OCI-LY7 (cell line): ENCODE data around the gene GDF2. TPM values are rescaled to one million over a fixed set of nuclear protein-coding genes. Genes with fewer than 3 reads are reported as not detected.

ENCODE experiments used
- Bru-seq: library from RNA; stranded (reverse); fragments of 400-500 nt; gene quantifications from one replicate; lab custom pipeline; 2021; lab: Mats Ljungman, UMichigan
- BruChase-seq, 2 experiments: library from RNA; stranded (reverse); fragments of 400-500 nt; gene quantifications; one replicate each; lab custom pipeline; 2021; lab: Mats Ljungman, UMichigan
- BruUV-seq: library from RNA; stranded (reverse); fragments of 400-500 nt; replicated peaks from 2 replicates; lab custom pipeline; 2021; lab: Mats Ljungman, UMichigan
- CTCF ChIA-PET: fragments of 300-600 bp; sonication (Branson Sonifier 250); formaldehyde crosslinking; loops from one replicate; lab custom pipeline; 2022; ENCODE audit warnings: antibody characterized with exemption; ENCODE audit not compliant: unreplicated experiment; lab: Charles Lee
- POLR2A ChIA-PET: fragments of 300-600 bp; sonication (Branson Sonifier 250); formaldehyde crosslinking; loops from one replicate; lab custom pipeline; 2022; ENCODE audit warnings: antibody characterized with exemption; lab: Charles Lee
- DNase-seq: peaks from one replicate; pipeline ENCODE4 v3.0.0-alpha.2; 2015; ENCODE audit warnings: low spot score
- H2AFZ ChIP-seq: fragments of 200-600 bp; sonication (generic), shearing (Covaris generic); 2 replicates; pipeline ENCODE4 v1.6.1; 2014; ENCODE audit warnings: mild to moderate bottlenecking, antibody characterized with exemption, low read length, moderate library complexity
- H3K27ac ChIP-seq: fragments of 200-600 bp; sonication (generic); 2 replicates; pipeline ENCODE4 v1.5.1; 2014; ENCODE audit warnings: mixed run types, low read depth, mild to moderate bottlenecking, moderate library complexity, low read length, inconsistent platforms; ENCODE audit not compliant: poor library complexity, severe bottlenecking
- H3K36me3 ChIP-seq: fragments of 200-600 bp; sonication (generic); 2 replicates; pipeline ENCODE4 v1.6.1; 2014; ENCODE audit warnings: mild to moderate bottlenecking, antibody characterized with exemption, low read length, moderate library complexity, mixed read lengths; ENCODE audit not compliant: insufficient read depth
- H3K4me1 ChIP-seq: fragments of 200-600 bp; sonication (generic); 2 replicates; pipeline ENCODE4 v1.5.1; 2014; ENCODE audit warnings: mild to moderate bottlenecking, low read length; ENCODE audit not compliant: insufficient read depth, poor library complexity, severe bottlenecking
- H3K4me2 ChIP-seq: fragments of 200-600 bp; sonication (generic); 2 replicates; pipeline ENCODE4 v1.6.1; 2014; ENCODE audit warnings: mild to moderate bottlenecking, low read length
- H3K4me3 ChIP-seq: fragments of 200-600 bp; sonication (generic); 2 replicates; pipeline ENCODE4 v1.5.1; 2014; ENCODE audit warnings: mild to moderate bottlenecking, low read depth, low read length; ENCODE audit not compliant: poor library complexity, severe bottlenecking
- H3K79me2 ChIP-seq: fragments of 200-600 bp; sonication (generic); 2 replicates; pipeline ENCODE4 v1.6.1; 2016; ENCODE audit warnings: low read depth, mild to moderate bottlenecking, low read length, moderate library complexity, mixed read lengths; ENCODE audit not compliant: insufficient read depth
- H3K9me2 ChIP-seq: fragments of 200-600 bp; sonication (generic); 2 replicates; pipeline ENCODE4 v1.6.1; 2016; ENCODE audit warnings: mild to moderate bottlenecking, low read length, mixed read lengths; ENCODE audit not compliant: insufficient read depth
- H3K9me3 ChIP-seq: fragments of 200-600 bp; sonication (generic); 2 replicates; pipeline ENCODE4 v1.6.1; 2014; ENCODE audit warnings: mild to moderate bottlenecking, mixed run types, low read length, mixed read lengths
- H4K20me1 ChIP-seq: fragments of 200-600 bp; sonication (generic); 2 replicates; pipeline ENCODE4 v1.6.1; 2014; ENCODE audit warnings: mild to moderate bottlenecking, antibody characterized with exemption, low read length, moderate library complexity, mixed read lengths; ENCODE audit not compliant: insufficient read depth
- CTCF ChIP-seq: fragments of 200-600 bp; sonication (generic); conservative IDR thresholded peaks from 2 replicates; pipeline ENCODE4 v1.5.1; 2014; ENCODE audit warnings: mild to moderate bottlenecking, antibody characterized with exemption, low read length, moderate library complexity, mixed read lengths
- EZH2phosphoT487 ChIP-seq: fragments of 200-600 bp; sonication (generic); IDR thresholded peaks from 2 replicates; pipeline ENCODE4 v1.6.1; 2018; ENCODE audit warnings: low read depth, borderline replicate concordance, mild to moderate bottlenecking, mixed run types, antibody characterized with exemption, low read length, moderate library complexity, mixed read lengths
- intact Hi-C: fragments of 100-400 bp; cut with micrococcal nuclease; formaldehyde crosslinking; loops from one replicate; pipeline ENCODE4 v1.10.0; 2022; ENCODE audit not compliant: unreplicated experiment
- long read RNA-seq: library from polyadenylated mRNA; stranded (forward); transcript quantifications from one replicate; pipeline ENCODE4 v2.0.0, GENCODE V29; 2022
- total RNA-seq, 2 experiments: library from RNA; depleted of rRNA in 1 of 2; stranded (reverse); fragments of >200 nt in 1 of 2; shearing (Covaris generic) in 1 of 2; gene quantifications; 2 replicates each; pipeline ENCODE4 v1.2.3, GENCODE V29; 2014 to 2022

The GDF2 gene
- total RNA-seq (2014; rRNA removed; shearing (Covaris generic)) (not detected in 2 replicates), total RNA-seq (2022) (not detected in 2 replicates), Bru-seq, nascent RNA (not detected), BruChase-seq, experiment 1, labeled RNA remaining after a 6-hour chase (not detected), BruChase-seq, experiment 2, labeled RNA remaining after a 2-hour chase (not detected)
- long read RNA-seq = 0 reads

- BruUV-seq = no TSS peak
- Histone ChIP-seq H3K4me2 (no peak within 1 kb of the TSS), H4K20me1 (no peaks in the 10 kb centered on the region), H3K79me2 (no peaks in the 10 kb centered on the region), H3K4me3 (no peak within 1 kb of the TSS), H3K27ac (no peak within 1 kb of the TSS), H3K9me2 (no peaks in the 10 kb centered on the region), H3K9me3 (no peaks in the 10 kb centered on the region), H2AFZ (no peak within 1 kb of the TSS), H3K36me3 (no peaks in the 10 kb centered on the region), H3K4me1 (no peaks in the 10 kb centered on the region)
- CTCF ChIA-PET = no interaction called here
- no peak for DNase-seq
- TF ChIP-seq CTCF (no peak), EZH2phosphoT487 (no peak)
- POLR2A ChIA-PET = no interaction called here
- intact Hi-C loops = no loop called here
These were observed at the start of gene GDF2 for GRCh38 chr10:47322300-47323061. Gene GDF2 (plus strand): TSS chr10:47322454. CDS start chr10:47322669, 215 bp downstream.

- Histone ChIP-seq H3K79me2 (no peaks in the 10 kb centered on the region), H2AFZ (no peak overlapping the region), H3K9me3 (0 out of 2 replicates have a peak, but pooled peaks cover 4% of the 10 kb centered on the region), H3K36me3 (no peaks in the 10 kb centered on the region), H3K9me2 (no peaks in the 10 kb centered on the region), H3K4me2 (no peak overlapping the region), H3K4me3 (no peak overlapping the region), H3K4me1 (peaks cover 4% of the 10 kb centered on the region), H3K27ac (no peak overlapping the region), H4K20me1 (no peaks in the 10 kb centered on the region)
- no peak for TF ChIP-seq CTCF
- no peak for TF ChIP-seq EZH2phosphoT487
- ChIA-PET CTCF (no interaction called here), POLR2A (no interaction called here)
- DNase-seq = no peak
- intact Hi-C loops = no loop called here
- no TSS peak for BruUV-seq
These were observed 46.2 kb upstream of the GDF2 start for GRCh38 chr10:47276071-47276470.
